Ovary (tissue), 3 donors: ENCODE data around the gene TUSC1.

Experiments used
- CTCF ChIP-seq, 3 donors: fragments of 450-650 bp in 2 of 3; fragments of 200-600 bp in 1 of 3; IDR thresholded peaks; one replicate each; pipeline versions ENCODE4 v1.5.1 to v1.8.0; 2016 to 2022; ENCODE audit warnings: antibody characterized with exemption in 3 of 3, mild to moderate bottlenecking in 1 of 3
- EP300 ChIP-seq: sonication (generic); formaldehyde crosslinking; IDR thresholded peaks from one replicate; pipeline ENCODE4 v1.6.1; 2017; ENCODE audit warnings: antibody characterized with exemption
- POLR2A ChIP-seq: fragments of 450-650 bp; IDR thresholded peaks from one replicate; pipeline ENCODE4 v1.6.1; 2017; ENCODE audit warnings: antibody characterized with exemption, mild to moderate bottlenecking, moderate library complexity
- donor health status: DM: no; HTN: no; CAD: no.

- TF ChIP-seq CTCF (IDR thresholded peaks at IDR 0.05) (no peak), POLR2A (no peak), EP300 (no peak)
Measured at GRCh38 chr9:25678846-25679360, 659 bp upstream of the TUSC1 start.
